Measurements from ENCODE around the gene NELL1. TPM values are rescaled to one million over a fixed set of nuclear protein-coding genes. Genes with fewer than 3 reads are reported as not detected.

The NELL1 gene
- polyA plus RNA-seq, 2 of the 4 experiments (the other 2 are of a cell fraction) = not detected

GRCh38 chr11:20824773-20825172, 155.4 kb downstream of the NELL1 start:
- FAIRE-seq = no peak
- H3K9me3 ChIP-seq = no peaks in the 10 kb centered on the region
- 4% methylated on average over 1 of the region's 2 CpGs for WGBS (ENCODE audit: missing lambda C conversion rate)
- no peak overlapping the region for H3K27ac ChIP-seq
- H3K4me3 ChIP-seq = no peak overlapping the region
- H3K4me2 ChIP-seq = no peak overlapping the region
- no peak for TF ChIP-seq E2F6 (IDR thresholded peaks at IDR 0.05; ENCODE audit: borderline replicate concordance, low read depth)
- no peak for TF ChIP-seq KDM1A (IDR thresholded peaks at IDR 0.05; ENCODE audit: low read depth)
- TF ChIP-seq RAD21 (conservative IDR thresholded peaks at IDR 0.05 in 1 of 2, IDR thresholded peaks at IDR 0.05 in 1 of 2) = no peak
- no peak for TF ChIP-seq SMC3 (IDR thresholded peaks at IDR 0.05)
- TF ChIP-seq CHD2 (IDR thresholded peaks at IDR 0.05; ENCODE audit: low read length, partially characterized antibody) = no peak
- no peak for TF ChIP-seq JUNB (IDR thresholded peaks at IDR 0.05)
- no peak for TF ChIP-seq RFX5 (IDR thresholded peaks at IDR 0.05)
- TF ChIP-seq EP300 (IDR thresholded peaks at IDR 0.05) = no peak
- no peak for TF ChIP-seq NPAS2 (CRISPR knock-in tag; IDR thresholded peaks at IDR 0.05; ENCODE audit: borderline replicate concordance)
- no peak for TF ChIP-seq TFCP2L1 (CRISPR knock-in tag; IDR thresholded peaks at IDR 0.05)
- no peak for TF ChIP-seq CBX8 (IDR thresholded peaks at IDR 0.05)
- no peak for TF ChIP-seq KDM5A (IDR thresholded peaks at IDR 0.05)
- no peak for ATAC-seq
- ChIA-PET POLR2A (no interaction called here), CTCF (no interaction called here)
- DNase-seq (ENCODE audit: low read depth in 1 of 2, low spot score in 1 of 2) = no peak
- no peaks in the 10 kb centered on the region for H3K4me1 ChIP-seq

GRCh38 chr11:20835561-20835960, 166.2 kb downstream of the NELL1 start:
- H3K9me3 ChIP-seq = no peaks in the 10 kb centered on the region
- TF ChIP-seq CHD4 (IDR thresholded peaks at IDR 0.05; ENCODE audit: borderline replicate concordance) = no peak
- no peak for TF ChIP-seq RFX5 (IDR thresholded peaks at IDR 0.05)
- no peak for TF ChIP-seq MAZ (IDR thresholded peaks at IDR 0.05; ENCODE audit: borderline replicate concordance, low read depth, low read length)
- no peak for TF ChIP-seq NR3C1 (IDR thresholded peaks at IDR 0.05)
- no peak for TF ChIP-seq MAFK (IDR thresholded peaks at IDR 0.05; ENCODE audit: partially characterized antibody)
- no peaks in the 10 kb centered on the region for H3K4me1 ChIP-seq
- ATAC-seq = no peak
- no peak overlapping the region for H3K27ac ChIP-seq
- no peak for DNase-seq (ENCODE audit: low read depth in 1 of 2, low spot score in 1 of 2)
- 0% methylated on average over 3 of the region's 3 CpGs for WGBS (ENCODE audit: missing lambda C conversion rate)
- H3K4me2 ChIP-seq = no peak overlapping the region
- H3K4me3 ChIP-seq = no peak overlapping the region
- CTCF ChIA-PET = no interaction called here
- POLR2A ChIA-PET = no interaction called here
- FAIRE-seq = no peak

GRCh38 chr11:20839231-20839630, 169.8 kb downstream of the NELL1 start:
- ATAC-seq (no peak), DNase-seq (ENCODE audit: low read depth in 1 of 2, low spot score in 1 of 2) (no peak)
- CTCF ChIA-PET = no interaction called here

More at GRCh38 chr11:20839231-20839630, 169.8 kb downstream of the NELL1 start:
- FAIRE-seq = no peak
- H3K27ac ChIP-seq = no peak overlapping the region
- 2% methylated on average over 3 of the region's 3 CpGs for WGBS (ENCODE audit: missing lambda C conversion rate)
- TF ChIP-seq NFE2L2 (conservative IDR thresholded peaks at IDR 0.05; ENCODE audit: low read length) (no peak), HOXB5 (CRISPR knock-in tag; IDR thresholded peaks at IDR 0.05) (no peak), BHLHE40 (IDR thresholded peaks at IDR 0.05; ENCODE audit: low read depth, low read length) (no peak), CBX2 (IDR thresholded peaks at IDR 0.05; ENCODE audit: borderline replicate concordance, low read depth) (no peak), ATOH8 (CRISPR knock-in tag; IDR thresholded peaks at IDR 0.05; ENCODE audit: low read depth) (no peak), ZSCAN20 (CRISPR knock-in tag; IDR thresholded peaks at IDR 0.05) (no peak), CEBPB (IDR thresholded peaks at IDR 0.05) (no peak), MAZ (IDR thresholded peaks at IDR 0.05; ENCODE audit: borderline replicate concordance, low read depth, low read length) (no peak), TFCP2L1 (CRISPR knock-in tag; IDR thresholded peaks at IDR 0.05) (no peak), ELK1 (IDR thresholded peaks at IDR 0.05; ENCODE audit: low read depth, low read length) (no peak), ZNF302 (CRISPR knock-in tag; IDR thresholded peaks at IDR 0.05) (no peak), KDM5A (IDR thresholded peaks at IDR 0.05) (no peak), MYC (IDR thresholded peaks at IDR 0.05; ENCODE audit: borderline replicate concordance, low read length) (no peak), E2F6 (IDR thresholded peaks at IDR 0.05; ENCODE audit: borderline replicate concordance, low read depth) (no peak), RFX5 (IDR thresholded peaks at IDR 0.05) (no peak), NPAS2 (CRISPR knock-in tag; IDR thresholded peaks at IDR 0.05; ENCODE audit: borderline replicate concordance) (no peak), EP300 (IDR thresholded peaks at IDR 0.05) (no peak), NR3C1 (IDR thresholded peaks at IDR 0.05) (no peak)
- TF ChIP-seq, protein P1, sequence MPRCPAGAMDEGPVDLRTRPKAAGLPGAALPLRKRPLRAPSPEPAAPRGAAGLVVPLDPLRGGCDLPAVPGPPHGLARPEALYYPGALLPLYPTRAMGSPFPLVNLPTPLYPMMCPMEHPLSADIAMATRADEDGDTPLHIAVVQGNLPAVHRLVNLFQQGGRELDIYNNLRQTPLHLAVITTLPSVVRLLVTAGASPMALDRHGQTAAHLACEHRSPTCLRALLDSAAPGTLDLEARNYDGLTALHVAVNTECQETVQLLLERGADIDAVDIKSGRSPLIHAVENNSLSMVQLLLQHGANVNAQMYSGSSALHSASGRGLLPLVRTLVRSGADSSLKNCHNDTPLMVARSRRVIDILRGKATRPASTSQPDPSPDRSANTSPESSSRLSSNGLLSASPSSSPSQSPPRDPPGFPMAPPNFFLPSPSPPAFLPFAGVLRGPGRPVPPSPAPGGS (IDR thresholded peaks at IDR 0.05) = no peak
- TF ChIP-seq, protein P2, sequence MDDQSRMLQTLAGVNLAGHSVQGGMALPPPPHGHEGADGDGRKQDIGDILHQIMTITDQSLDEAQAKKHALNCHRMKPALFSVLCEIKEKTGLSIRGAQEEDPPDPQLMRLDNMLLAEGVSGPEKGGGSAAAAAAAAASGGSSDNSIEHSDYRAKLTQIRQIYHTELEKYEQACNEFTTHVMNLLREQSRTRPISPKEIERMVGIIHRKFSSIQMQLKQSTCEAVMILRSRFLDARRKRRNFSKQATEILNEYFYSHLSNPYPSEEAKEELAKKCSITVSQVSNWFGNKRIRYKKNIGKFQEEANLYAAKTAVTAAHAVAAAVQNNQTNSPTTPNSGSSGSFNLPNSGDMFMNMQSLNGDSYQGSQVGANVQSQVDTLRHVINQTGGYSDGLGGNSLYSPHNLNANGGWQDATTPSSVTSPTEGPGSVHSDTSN (IDR thresholded peaks at IDR 0.05) = no peak
- H3K4me3 ChIP-seq = no peak overlapping the region
- H3K4me1 ChIP-seq = no peaks in the 10 kb centered on the region
- POLR2A ChIA-PET = no interaction called here
- H3K4me2 ChIP-seq = no peak overlapping the region
- H3K9me3 ChIP-seq = no peaks in the 10 kb centered on the region

Measured in A549 (cell line).